ENCODE data around the gene HBP1. TPM values are rescaled to one million over a fixed set of nuclear protein-coding genes. Genes with fewer than 3 reads are reported as not detected.

The HBP1 gene
- total and polyA plus RNA-seq, 2 donors (not counting 1 experiment from before 2014, with no cell fraction given), result 47.2 to 127 TPM

GRCh38 chr7:107233174-107233573 is 64.4 kb downstream of the HBP1 start:
- Histone ChIP-seq H3K27me3 (replicated peaks in 1 of 4; ENCODE audit: control extremely low read depth in 1 of 4, control insufficient read depth in 3 of 4, insufficient read depth in 4 of 4, low read length in 3 of 4) (no peaks in the 10 kb centered on the region), H3K79me2 (ENCODE audit: control insufficient read depth, insufficient read depth, low read length) (no peaks in the 10 kb centered on the region), H3K4me2 (replicated peaks; ENCODE audit: low read depth, low read length, poor library complexity, severe bottlenecking) (no peak overlapping the region), H4K20me1 (ENCODE audit: control insufficient read depth, insufficient read depth, low read length, poor library complexity, severe bottlenecking) (no peaks in the 10 kb centered on the region), H3K27ac (ENCODE audit: low read length in 2 of 2) (no peak overlapping the region), H3K9me3 (ENCODE audit: control extremely low read depth in 1 of 3, control insufficient read depth in 2 of 3, insufficient read depth in 1 of 3, low read length in 2 of 3) (no peaks in the 10 kb centered on the region), H2AFZ (ENCODE audit: insufficient read depth, low read depth, low read length, poor library complexity, severe bottlenecking) (no peak overlapping the region), H3K36me3 (replicated peaks in 1 of 2; ENCODE audit: control extremely low read depth in 1 of 2, control insufficient read depth in 1 of 2, extremely low read depth in 1 of 2, insufficient read depth in 2 of 2, low read length in 1 of 2) (peaks cover 4 to 11% of the 10 kb centered on the region in 2 experiments), H3K4me1 (ENCODE audit: control insufficient read depth in 2 of 2, insufficient read depth in 2 of 2, low read length in 2 of 2) (no peaks in the 10 kb centered on the region), H3K4me3 (ENCODE audit: control extremely low read depth in 1 of 5, extremely low read depth in 1 of 5, insufficient read depth in 1 of 5, low read depth in 2 of 5, low read length in 4 of 5) (no peak overlapping the region), H3K9ac (ENCODE audit: low read length) (no peak overlapping the region)
- intact Hi-C loops (cut with micrococcal nuclease), result no loop called here
- Mint-ChIP-seq H3K4me3 (no peak overlapping the region), H3K9me3 (ENCODE audit: insufficient read depth) (no peaks in the 10 kb centered on the region), H3K27ac (no peak overlapping the region), H3K4me1 (peaks cover 3% of the 10 kb centered on the region), H3K27me3 (no peaks in the 10 kb centered on the region)
- ChIA-PET POLR2A (no interaction called here), CTCF (no interaction called here)
- TF ChIP-seq EZH2 (IDR thresholded peaks at IDR 0.05; ENCODE audit: borderline replicate concordance, insufficient read depth, low read depth, low read length, poor library complexity, severe bottlenecking), result no peak
- no peak for TF ChIP-seq CTCF (IDR thresholded peaks at IDR 0.05)
- DNase-seq, result no peak
- ATAC-seq (ENCODE audit: low read depth), result no peak
- WGBS (ENCODE audit: insufficient coverage), result 94% methylated on average over 3 of the region's 4 CpGs

GRCh38 chr7:107233981-107234380 is 65.2 kb downstream of the HBP1 start:
- Mint-ChIP-seq H3K27me3 (no peaks in the 10 kb centered on the region), H3K4me3 (no peak overlapping the region), H3K27ac (no peak overlapping the region), H3K9me3 (ENCODE audit: insufficient read depth) (no peaks in the 10 kb centered on the region), H3K4me1 (peaks cover 3% of the 10 kb centered on the region)
- Histone ChIP-seq H3K27ac (ENCODE audit: low read length in 2 of 2) (no peak overlapping the region), H3K27me3 (replicated peaks in 1 of 4; ENCODE audit: control extremely low read depth in 1 of 4, control insufficient read depth in 3 of 4, insufficient read depth in 4 of 4, low read length in 3 of 4) (no peaks in the 10 kb centered on the region), H3K4me2 (replicated peaks; ENCODE audit: low read depth, low read length, poor library complexity, severe bottlenecking) (no peak overlapping the region), H2AFZ (ENCODE audit: insufficient read depth, low read depth, low read length, poor library complexity, severe bottlenecking) (no peak overlapping the region), H3K9ac (ENCODE audit: low read length) (no peak overlapping the region), H4K20me1 (ENCODE audit: control insufficient read depth, insufficient read depth, low read length, poor library complexity, severe bottlenecking) (no peaks in the 10 kb centered on the region), H3K79me2 (ENCODE audit: control insufficient read depth, insufficient read depth, low read length) (no peaks in the 10 kb centered on the region), H3K4me3 (ENCODE audit: control extremely low read depth in 1 of 5, extremely low read depth in 1 of 5, insufficient read depth in 1 of 5, low read depth in 2 of 5, low read length in 4 of 5) (no peak overlapping the region), H3K36me3 (replicated peaks in 1 of 2; ENCODE audit: control extremely low read depth in 1 of 2, control insufficient read depth in 1 of 2, extremely low read depth in 1 of 2, insufficient read depth in 2 of 2, low read length in 1 of 2) (peaks cover 4 to 15% of the 10 kb centered on the region in 2 experiments), H3K4me1 (ENCODE audit: control insufficient read depth in 2 of 2, insufficient read depth in 2 of 2, low read length in 2 of 2) (no peaks in the 10 kb centered on the region), H3K9me3 (ENCODE audit: control extremely low read depth in 1 of 3, control insufficient read depth in 2 of 3, insufficient read depth in 1 of 3, low read length in 2 of 3) (no peaks in the 10 kb centered on the region)
- POLR2A ChIA-PET, result no interaction called here
- CTCF ChIA-PET, result no interaction called here
- ATAC-seq (ENCODE audit: low read depth) (no peak), DNase-seq (no peak)
- no CpG with 5 or more reads among the region's 1 CpG for WGBS (ENCODE audit: insufficient coverage)
- TF ChIP-seq CTCF (IDR thresholded peaks at IDR 0.05) (no peak), EZH2 (IDR thresholded peaks at IDR 0.05; ENCODE audit: borderline replicate concordance, insufficient read depth, low read depth, low read length, poor library complexity, severe bottlenecking) (no peak)
- intact Hi-C loops (cut with micrococcal nuclease), result no loop called here

Measured in B cell (primary cell).